B cell (primary cell): ENCODE measurements around the gene GAL. TPM values are rescaled to one million over a fixed set of nuclear protein-coding genes. Genes with fewer than 3 reads are reported as not detected.

Experiments used
- ATAC-seq: fragments of 200-7000 bp; cut with Tn5 transposase; one replicate; pipeline ENCODE4 v1.10.0; 2021; ENCODE audit warnings: low read depth, mild to moderate bottlenecking, moderate number of reproducible peaks, moderate library complexity
- CTCF ChIA-PET: fragments of 350-600 bp; sonication (Branson Sonifier 250); formaldehyde crosslinking; loops from one replicate; lab custom pipeline; 2021; ENCODE audit warnings: antibody characterized with exemption, inconsistent platforms; lab: Charles Lee
- POLR2A ChIA-PET: fragments of 350-600 bp; sonication (Branson Sonifier 250); formaldehyde crosslinking; loops from one replicate; lab custom pipeline; 2021; ENCODE audit warnings: antibody characterized with exemption; lab: Charles Lee
- DNase-seq: peaks from one replicate; pipeline ENCODE4 v3.0.0; 2013
- H2AFZ ChIP-seq: 2 replicates; pipeline ENCODE4 v1.6.1; 2012; ENCODE audit warnings: mild to moderate bottlenecking, low read depth, low read length; ENCODE audit not compliant: insufficient read depth, poor library complexity, severe bottlenecking
- H3K27ac ChIP-seq, 2 donors: 1 replicate in 1 of 2; 2 replicates in 1 of 2; pipeline ENCODE4 v1.5.1; 2012 to 2013; ENCODE audit warnings: low read length in 2 of 2, mild to moderate bottlenecking in 2 of 2, moderate library complexity in 1 of 2
- H3K27me3 ChIP-seq, 4 experiments: fragments of 200-600 bp in 1 of 4; sonication (generic) in 1 of 4; replicated peaks in 1 of 4; 1 replicate in 2 of 4; 2 replicates in 2 of 4; pipeline versions ENCODE4 v1.6.1 to v1.7.0; 2013 to 2016; ENCODE audit warnings: low read length in 3 of 4, mild to moderate bottlenecking in 2 of 4, mixed read lengths in 1 of 4, moderate library complexity in 1 of 4; ENCODE audit not compliant: insufficient read depth in 4 of 4, control insufficient read depth in 3 of 4; ENCODE audit errors: control extremely low read depth in 1 of 4
- H3K36me3 ChIP-seq, 2 experiments: replicated peaks in 1 of 2; 1 replicate in 1 of 2; 2 replicates in 1 of 2; pipeline versions ENCODE4 v1.6.1 to v1.7.1; 2013; ENCODE audit warnings: low read length in 1 of 2; ENCODE audit not compliant: insufficient read depth in 2 of 2, control insufficient read depth in 1 of 2; ENCODE audit errors: control extremely low read depth in 1 of 2, extremely low read depth in 1 of 2
- H3K4me1 ChIP-seq, 2 donors: fragments of 200-600 bp in 1 of 2; sonication (generic) in 1 of 2; 1 replicate in 1 of 2; 2 replicates in 1 of 2; pipeline versions ENCODE4 v1.5.1 to v1.6.1; 2013 to 2017; ENCODE audit warnings: low read length in 2 of 2; ENCODE audit not compliant: control insufficient read depth in 2 of 2, insufficient read depth in 2 of 2
- H3K4me2 ChIP-seq: replicated peaks from 2 replicates; pipeline ENCODE3; 2012; ENCODE audit warnings: mild to moderate bottlenecking, low read depth, low read length; ENCODE audit not compliant: poor library complexity, severe bottlenecking
- H3K4me3 ChIP-seq, 5 experiments: fragments of 200-600 bp in 1 of 5; sonication (generic) in 1 of 5; 1 replicate in 3 of 5; 2 replicates in 2 of 5; pipeline versions ENCODE4 v1.5.1 to v1.7.0; 2011 to 2016; ENCODE audit warnings: low read length in 4 of 5, mild to moderate bottlenecking in 4 of 5, low read depth in 2 of 5, control low read depth in 1 of 5, moderate library complexity in 1 of 5; ENCODE audit not compliant: insufficient read depth in 1 of 5; ENCODE audit errors: control extremely low read depth in 1 of 5, extremely low read depth in 1 of 5
- H3K79me2 ChIP-seq: fragments of 200-600 bp; sonication (generic); one replicate; pipeline ENCODE4 v1.6.0; 2016; ENCODE audit warnings: low read length; ENCODE audit not compliant: control insufficient read depth, insufficient read depth
- H3K9ac ChIP-seq: fragments of 200-600 bp; sonication (generic); 2 replicates; pipeline ENCODE4 v1.6.1; 2017; ENCODE audit warnings: mild to moderate bottlenecking, low read length, moderate library complexity
- H3K9me3 ChIP-seq, 3 donors: one replicate each; pipeline versions ENCODE4 v1.6.1 to v1.7.1; 2013; ENCODE audit warnings: low read length in 2 of 3; ENCODE audit not compliant: control insufficient read depth in 2 of 3, insufficient read depth in 1 of 3; ENCODE audit errors: control extremely low read depth in 1 of 3
- H4K20me1 ChIP-seq: 2 replicates; pipeline ENCODE4 v1.6.0; 2012; ENCODE audit warnings: mild to moderate bottlenecking, low read length; ENCODE audit not compliant: insufficient read depth, control insufficient read depth, poor library complexity, severe bottlenecking
- H3K27ac Mint-ChIP-seq: one replicate; pipeline ENCODE4 v1.8.0; 2021; ENCODE audit warnings: mixed read lengths
- H3K27me3 Mint-ChIP-seq: one replicate; pipeline ENCODE4 v1.8.0; 2021; ENCODE audit warnings: mixed read lengths
- H3K4me1 Mint-ChIP-seq: one replicate; pipeline ENCODE4 v1.8.0; 2021; ENCODE audit warnings: mixed read lengths
- H3K4me3 Mint-ChIP-seq: one replicate; pipeline ENCODE4 v1.8.0; 2021; ENCODE audit warnings: mixed read lengths
- H3K9me3 Mint-ChIP-seq: one replicate; pipeline ENCODE4 v1.8.0; 2022; ENCODE audit warnings: mixed read lengths; ENCODE audit not compliant: insufficient read depth
- EZH2 ChIP-seq: IDR thresholded peaks from 2 replicates; pipeline ENCODE4 v1.6.1; 2012; ENCODE audit warnings: borderline replicate concordance, low read depth, mild to moderate bottlenecking, moderate library complexity, low read length; ENCODE audit not compliant: insufficient read depth, poor library complexity, severe bottlenecking
- WGBS: methylation state at CpG from one replicate; pipeline ENCODE4 v1.1.5; 2013; ENCODE audit warnings: missing lambda C conversion rate; ENCODE audit not compliant: insufficient coverage; 5-methylcytosine and 5-hydroxymethylcytosine counted together
- intact Hi-C: fragments of 100-400 bp; cut with micrococcal nuclease; formaldehyde crosslinking; loops from one replicate; pipeline ENCODE4 v1.10.0; 2022
- polyA plus RNA-seq: library from polyadenylated mRNA; depleted of rRNA; stranded (reverse); fragments of >200 nt; gene quantifications from 2 replicates; pipeline ENCODE4 v1.2.3, GENCODE V29; 2012
- total RNA-seq, 2 donors: library from RNA; stranded (reverse); fragments of 120-200 nt in 1 of 2; gene quantifications; 1 replicate in 1 of 2; 2 replicates in 1 of 2; pipeline versions ENCODE4 v1.2.3 to v1.2.4, GENCODE V29; 2013 to 2022
- TF ChIP-seq, protein P1 (sequence below): fragments of 200-600 bp; IDR thresholded peaks from one replicate; pipeline ENCODE4 v1.8.0; 2022; ENCODE audit warnings: antibody characterized with exemption, mild to moderate bottlenecking

Gene GAL
- total and polyA plus RNA-seq, 2 donors (not counting 1 experiment from before 2014, with no cell fraction given), result not detected

DNA sequence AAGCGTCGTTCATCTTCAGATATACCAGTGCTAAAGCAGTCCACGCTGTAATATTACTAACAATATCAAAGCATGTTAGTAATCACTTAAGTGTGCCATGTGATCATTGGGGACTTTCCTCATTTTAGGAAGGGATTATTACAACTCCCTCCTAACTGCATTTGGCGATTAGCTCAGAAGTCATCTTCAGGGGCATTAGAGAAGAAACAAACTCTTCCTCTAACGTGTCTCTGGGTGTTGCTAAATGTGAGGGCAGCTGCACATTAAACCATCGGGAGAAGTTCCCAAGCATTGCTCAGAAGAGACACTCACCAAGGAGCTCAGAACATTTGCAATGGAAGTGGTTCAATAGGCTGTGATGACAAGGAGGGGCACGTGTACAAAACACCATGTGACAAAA lies 49.8 kb downstream of the GAL start:
- WGBS, result 100% methylated on average over 2 of the region's 7 CpGs
- Histone ChIP-seq H3K79me2 (no peaks in the 10 kb centered on the region), H3K27ac (no peak overlapping the region), H3K4me2 (no peak overlapping the region), H2AFZ (no peak overlapping the region), H3K9ac (no peak overlapping the region), H4K20me1 (no peaks in the 10 kb centered on the region), H3K4me3 (no peak overlapping the region), H3K9me3 (no peaks in the 10 kb centered on the region), H3K4me1 (no peaks in the 10 kb centered on the region), H3K36me3 (no peaks in the 10 kb centered on the region), H3K27me3 (no peaks in the 10 kb centered on the region)
- no peak overlapping the region for H3K4me3 Mint-ChIP-seq
- no peak overlapping the region for H3K27ac Mint-ChIP-seq
- intact Hi-C loops, result no loop called here
- ATAC-seq (no peak), DNase-seq (no peak)
- no peaks in the 10 kb centered on the region for H3K4me1 Mint-ChIP-seq
- ChIA-PET CTCF (no interaction called here), POLR2A (no interaction called here)
- TF ChIP-seq, protein P1, sequence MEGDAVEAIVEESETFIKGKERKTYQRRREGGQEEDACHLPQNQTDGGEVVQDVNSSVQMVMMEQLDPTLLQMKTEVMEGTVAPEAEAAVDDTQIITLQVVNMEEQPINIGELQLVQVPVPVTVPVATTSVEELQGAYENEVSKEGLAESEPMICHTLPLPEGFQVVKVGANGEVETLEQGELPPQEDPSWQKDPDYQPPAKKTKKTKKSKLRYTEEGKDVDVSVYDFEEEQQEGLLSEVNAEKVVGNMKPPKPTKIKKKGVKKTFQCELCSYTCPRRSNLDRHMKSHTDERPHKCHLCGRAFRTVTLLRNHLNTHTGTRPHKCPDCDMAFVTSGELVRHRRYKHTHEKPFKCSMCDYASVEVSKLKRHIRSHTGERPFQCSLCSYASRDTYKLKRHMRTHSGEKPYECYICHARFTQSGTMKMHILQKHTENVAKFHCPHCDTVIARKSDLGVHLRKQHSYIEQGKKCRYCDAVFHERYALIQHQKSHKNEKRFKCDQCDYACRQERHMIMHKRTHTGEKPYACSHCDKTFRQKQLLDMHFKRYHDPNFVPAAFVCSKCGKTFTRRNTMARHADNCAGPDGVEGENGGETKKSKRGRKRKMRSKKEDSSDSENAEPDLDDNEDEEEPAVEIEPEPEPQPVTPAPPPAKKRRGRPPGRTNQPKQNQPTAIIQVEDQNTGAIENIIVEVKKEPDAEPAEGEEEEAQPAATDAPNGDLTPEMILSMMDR, result no peak
- no peak for TF ChIP-seq EZH2
- no peaks in the 10 kb centered on the region for H3K9me3 Mint-ChIP-seq
- no peaks in the 10 kb centered on the region for H3K27me3 Mint-ChIP-seq

DNA sequence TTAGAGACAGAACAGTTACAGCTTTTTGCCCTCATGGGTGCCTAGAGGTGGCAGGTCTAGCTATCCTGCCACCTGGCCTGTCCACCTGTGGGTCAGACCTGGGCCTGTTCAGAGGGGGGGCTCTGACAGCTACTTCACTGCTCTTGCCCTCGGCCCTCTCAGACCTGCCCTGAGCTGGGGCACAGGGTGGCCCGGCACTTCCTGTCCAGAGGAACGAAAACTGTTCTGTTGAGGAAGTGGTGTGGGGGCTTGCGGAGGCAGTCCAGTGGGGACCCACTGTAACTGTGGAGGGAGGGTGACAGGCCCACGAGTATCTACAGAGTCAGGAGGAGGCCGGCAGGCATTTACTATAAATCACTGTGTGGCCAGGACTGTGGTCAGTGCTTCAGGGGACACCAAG lies 50.8 kb downstream of the GAL start:
- Mint-ChIP-seq H3K4me3 (no peak overlapping the region), H3K9me3 (no peaks in the 10 kb centered on the region), H3K4me1 (no peaks in the 10 kb centered on the region), H3K27ac (no peak overlapping the region), H3K27me3 (no peaks in the 10 kb centered on the region)
- Histone ChIP-seq H3K36me3 (no peaks in the 10 kb centered on the region), H3K79me2 (no peaks in the 10 kb centered on the region), H3K9ac (no peak overlapping the region), H3K27me3 (no peaks in the 10 kb centered on the region), H3K4me3 (no peak overlapping the region), H3K4me1 (no peaks in the 10 kb centered on the region), H3K9me3 (no peaks in the 10 kb centered on the region), H3K27ac (no peak overlapping the region), H2AFZ (no peak overlapping the region), H4K20me1 (no peaks in the 10 kb centered on the region), H3K4me2 (no peak overlapping the region)
- WGBS, result 77% methylated on average over 5 of the region's 6 CpGs
- DNase-seq (no peak), ATAC-seq (no peak)
- TF ChIP-seq, protein P1, result no peak
- no peak for TF ChIP-seq EZH2
- POLR2A ChIA-PET, result no interaction called here
- intact Hi-C loops, result no loop called here
- CTCF ChIA-PET, result no interaction called here
